HepG2 (cell line): ENCODE data around the gene NGB. TPM values are rescaled to one million over a fixed set of nuclear protein-coding genes. Genes with fewer than 3 reads are reported as not detected.

Experiments
- ATAC-seq: fragments of 200-7000 bp; cut with Tn5 transposase; 3 replicates; pipeline ENCODE4 v1.9.1; 2020; ENCODE audit warnings: mild to moderate bottlenecking, moderate library complexity
- BruUV-seq: library from RNA; stranded (reverse); fragments of 400-500 nt; replicated peaks from 2 replicates; lab custom pipeline; 2021; lab: Mats Ljungman, UMichigan
- CTCF ChIA-PET: fragments of 300-600 bp; formaldehyde crosslinking; extraction: SDS; loops from one replicate; lab custom pipeline; 2021; ENCODE audit warnings: low total read pairs, inconsistent platforms, low intra/inter-chr PET ratio; lab: Yijun Ruan, JAX
- POLR2A ChIA-PET: fragments of 350-600 bp; sonication (Branson Sonifier 250); formaldehyde crosslinking; loops from one replicate; lab custom pipeline; 2020; ENCODE audit warnings: antibody characterized with exemption, inconsistent platforms; lab: Yijun Ruan, JAX
- DNase-seq: peaks from one replicate; pipeline ENCODE4 v3.0.0-alpha.2; 2015; ENCODE audit warnings: low spot score
- FAIRE-seq: peaks from 3 replicates; lab custom pipeline; 2011; peaks lifted over from hg19 to GRCh38; lab: Jason Lieb, UNC
- H2AFZ ChIP-seq: one replicate; pipeline ENCODE4 v1.6.1; 2011; ENCODE audit warnings: low read length, inconsistent platforms
- H3K27ac ChIP-seq: fragments of 300-600 bp; 3 replicates; pipeline ENCODE4 v1.8.0; 2011; ENCODE audit warnings: mixed run types, mild to moderate bottlenecking, mixed read lengths, low read length, inconsistent platforms; ENCODE audit not compliant: insufficient read depth; ENCODE audit errors: extremely low read length
- H3K27me3 ChIP-seq, 2 experiments: fragments of 200-600 bp in 1 of 2; 2 replicates in 1 of 2; 3 replicates in 1 of 2; pipeline versions ENCODE4 v1.6.0 to v1.8.0; 2011; ENCODE audit warnings: low read length in 2 of 2, mild to moderate bottlenecking in 2 of 2, moderate library complexity in 2 of 2, inconsistent platforms in 1 of 2; ENCODE audit not compliant: insufficient read depth in 2 of 2, control insufficient read depth in 1 of 2
- H3K36me3 ChIP-seq, 2 experiments: fragments of 200-600 bp in 1 of 2; replicated peaks in 1 of 2; 2 replicates in 1 of 2; 3 replicates in 1 of 2; pipeline versions ENCODE4 v1.5.1 to v1.8.0; 2011; ENCODE audit warnings: low read length in 2 of 2, inconsistent platforms in 1 of 2; ENCODE audit not compliant: insufficient read depth in 2 of 2, control insufficient read depth in 1 of 2
- H3K4me1 ChIP-seq: 2 replicates; pipeline ENCODE4 v1.5.1; 2012; ENCODE audit warnings: low read length, inconsistent platforms; ENCODE audit not compliant: insufficient read depth
- H3K4me2 ChIP-seq: 2 replicates; pipeline ENCODE4 v1.6.0; 2011; ENCODE audit warnings: low read depth, low read length, inconsistent platforms
- H3K4me3 ChIP-seq, 3 experiments: fragments of 200-600 bp in 1 of 3; sonication (generic), shearing (Covaris generic) in 1 of 3; replicated peaks in 1 of 3; 2 replicates each; pipeline ENCODE4 v1.5.1; 2011 to 2016; ENCODE audit warnings: low read length in 3 of 3, inconsistent platforms in 2 of 3, low read depth in 2 of 3, mild to moderate bottlenecking in 2 of 3, control low read depth in 1 of 3, mixed read lengths in 1 of 3; ENCODE audit not compliant: insufficient read depth in 1 of 3
- H3K79me2 ChIP-seq: one replicate; pipeline ENCODE4 v1.6.1; 2011; ENCODE audit warnings: low read length, inconsistent platforms; ENCODE audit not compliant: insufficient read depth
- H3K9ac ChIP-seq: 2 replicates; pipeline ENCODE4 v1.6.0; 2011; ENCODE audit warnings: mild to moderate bottlenecking, low read depth, low read length, inconsistent platforms; ENCODE audit not compliant: insufficient read depth
- H3K9me3 ChIP-seq: 2 replicates; pipeline ENCODE4 v1.5.1; 2012; ENCODE audit warnings: mild to moderate bottlenecking, low read length
- H4K20me1 ChIP-seq: 2 replicates; pipeline ENCODE4 v1.6.0; 2011; ENCODE audit warnings: inconsistent platforms, mild to moderate bottlenecking, low read length, moderate library complexity; ENCODE audit not compliant: insufficient read depth
- MNT ChIP-seq: fragments of 450-650 bp; IDR thresholded peaks from 2 replicates; pipeline ENCODE4 v1.6.1; 2016
- ZBTB20 ChIP-seq: sonication (generic); formaldehyde crosslinking; IDR thresholded peaks from 2 replicates; pipeline ENCODE4 v1.8.1; 2023; ENCODE audit warnings: missing genetic modification reagents, low read depth, mild to moderate bottlenecking, borderline replicate concordance
- ZNF616 ChIP-seq: sonication (generic); formaldehyde crosslinking; IDR thresholded peaks from 2 replicates; pipeline ENCODE4 v1.5.0; 2020; ENCODE audit warnings: low read depth, mild to moderate bottlenecking, missing genetic modification reagents
- WGBS: methylation state at CpG from one replicate; pipeline ENCODE4 v1.1.6; 2017; ENCODE audit warnings: low lambda C conversion rate; 5-methylcytosine and 5-hydroxymethylcytosine counted together
- in situ Hi-C: cut with HindIII; loops from 2 replicates; pipeline ENCODE4 v1.10.0; 2017; ENCODE audit warnings: low pct_unique_long_range_greater_than_20kb; ENCODE audit not compliant: extremely low pct_ligation_motif_present
- intact Hi-C: fragments of 100-400 bp; cut with micrococcal nuclease; formaldehyde crosslinking; loops from one replicate; pipeline ENCODE4 v1.10.0; 2022; ENCODE audit not compliant: unreplicated experiment
- polyA plus RNA-seq, 8 experiments: library from polyadenylated mRNA; depleted of rRNA in 3 of 8; stranded (reverse) in 7 of 8; unstranded in 1 of 8; fragments of >200 nt; fragmentation: Illumina TruSeq in 4 of 8; extraction: Trizol in 4 of 8; gene quantifications; 2 replicates each; pipeline versions ENCODE4 v1.2.1 to v1.2.3, GENCODE V29; 2011 to 2016; ENCODE audit warnings: low read depth in 4 of 8, missing spikeins in 1 of 8, mixed read lengths in 1 of 8; ENCODE audit not compliant: insufficient read depth in 1 of 8
- total RNA-seq, 5 experiments: library from RNA; depleted of rRNA; stranded (reverse); fragments of >200 nt; fragmentation: Illumina TruSeq; extraction: Trizol; gene quantifications; 2 replicates each; pipeline ENCODE4 v1.2.3, GENCODE V29; 2016; ENCODE audit warnings: low read depth in 1 of 5
- TF ChIP-seq, protein P1 (sequence below): sonication (generic); formaldehyde crosslinking; IDR thresholded peaks from 2 replicates; pipeline ENCODE4 v1.8.0; 2022; ENCODE audit warnings: mild to moderate bottlenecking, missing genetic modification reagents, moderate library complexity

Gene NGB
- total and polyA plus RNA-seq, 2 of the 13 experiments (the other 11 are each of a cell fraction or from before 2014, with no cell fraction given): 0.04 TPM; not detected in 1

DNA sequence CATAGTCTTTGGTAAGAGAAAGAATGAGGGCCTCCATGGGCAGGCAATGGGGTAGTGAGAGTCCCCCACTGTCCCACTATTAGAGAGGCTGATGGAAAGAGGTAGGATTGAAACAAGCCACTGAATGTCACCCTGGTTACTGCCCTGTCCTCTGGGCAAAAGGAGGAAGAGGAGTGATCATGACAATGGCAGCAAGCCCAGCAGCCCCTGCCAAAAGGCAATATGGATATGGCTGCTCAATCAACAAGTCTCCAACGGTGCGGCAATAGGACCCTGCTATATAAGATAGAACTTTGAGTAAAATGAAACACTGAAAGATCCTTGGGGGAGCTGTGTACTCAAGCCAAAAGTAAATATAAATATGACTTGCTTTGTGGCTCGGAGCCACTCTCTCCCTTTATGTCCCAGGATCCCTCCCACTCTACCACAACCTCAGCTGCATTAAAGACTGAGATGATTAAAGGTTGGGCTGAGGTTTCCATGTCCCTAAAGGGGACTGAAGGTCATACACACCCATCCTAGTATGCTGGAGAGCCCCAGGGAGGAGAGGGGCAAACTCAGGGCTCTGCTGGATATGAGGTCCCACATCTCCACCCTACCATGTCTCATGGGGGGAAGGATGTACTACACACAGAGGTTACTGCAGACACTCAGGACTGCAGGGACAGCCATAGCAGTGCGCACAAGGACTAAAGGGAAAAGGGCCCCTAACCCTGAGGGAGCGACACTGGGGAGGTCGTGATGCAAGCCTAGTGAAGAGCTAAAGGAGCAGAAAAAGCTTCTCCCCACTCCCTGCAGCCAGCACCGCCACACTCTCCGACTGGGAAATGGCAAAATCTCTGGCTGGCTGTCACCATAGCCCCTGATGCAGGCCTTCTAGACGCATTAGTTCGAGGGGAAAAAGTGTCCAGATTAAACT is 43.8 kb upstream of the NGB start:
- CTCF ChIA-PET: interaction anchor here (2.5 kb wide), 1 partner anchor 13 kb away, joined by 54 read pairs; no protein-coding TSS in a partner anchor
- no TSS peak for BruUV-seq
- Histone ChIP-seq H3K9ac (no peak overlapping the region), H3K4me1 (peaks cover 72% of the 10 kb centered on the region), H2AFZ (no peak overlapping the region), H4K20me1 (no peaks in the 10 kb centered on the region)
- no peak for DNase-seq
- TF ChIP-seq ZBTB20 (0 out of 2 replicates have a peak, but pooled peaks have one; percentile 24), ZNF616 (no peak)
- TF ChIP-seq, all 625 proteins: peak for 1
- Histone ChIP-seq H3K4me2 (peak overlapping the region; percentile 16; the same call in 1 of the 2 replicates), H3K4me3 (no peak overlapping the region), H3K27ac (no peak overlapping the region), H3K9me3 (no peaks in the 10 kb centered on the region), H3K79me2 (peaks cover 41% of the 10 kb centered on the region), H3K27me3 (no peaks in the 10 kb centered on the region), H3K36me3 (no peaks in the 10 kb centered on the region; a peak in 2 of 5 replicates)
- 74% methylated on average over 10 of the region's 10 CpGs for WGBS
- ATAC-seq: no peak
- in situ Hi-C loops (no loop called here), intact Hi-C loops (loop anchor here (5.0 kb wide), 2 partner anchors 162 to 238 kb away; no protein-coding TSS in a partner anchor)
- POLR2A ChIA-PET: interaction anchor here (0.8 to 5.5 kb wide), 2 partner anchors 8 to 12 kb away, joined by 4 to 70 read pairs; no protein-coding TSS in a partner anchor
- FAIRE-seq: no peak

- in situ Hi-C loops: no loop called here
- FAIRE-seq (no peak), ATAC-seq (no peak), DNase-seq (no peak)
- 75% methylated on average over 2 of the region's 2 CpGs for WGBS
- intact Hi-C loops: loop anchor here (5.0 kb wide), 1 partner anchor 162 kb away; no protein-coding TSS in a partner anchor
- BruUV-seq: no TSS peak
- Histone ChIP-seq H3K9ac (no peak overlapping the region), H4K20me1 (no peaks in the 10 kb centered on the region), H3K27ac (no peak overlapping the region), H3K9me3 (no peaks in the 10 kb centered on the region), H3K27me3 (no peaks in the 10 kb centered on the region), H2AFZ (no peak overlapping the region), H3K4me1 (peaks cover 65% of the 10 kb centered on the region), H3K4me2 (no peak overlapping the region), H3K36me3 (peaks cover 0 to 2% of the 10 kb centered on the region in 2 experiments; a peak in 3 of 5 replicates), H3K79me2 (peaks cover 33% of the 10 kb centered on the region), H3K4me3 (no peak overlapping the region)
- POLR2A ChIA-PET: interaction anchor here (5.5 kb wide), 1 partner anchor 11 kb away, joined by 70 read pairs; no protein-coding TSS in a partner anchor
- CTCF ChIA-PET: interaction anchor here (2.5 kb wide), 1 partner anchor 12 kb away, joined by 54 read pairs; no protein-coding TSS in a partner anchor
- TF ChIP-seq, protein P1, sequence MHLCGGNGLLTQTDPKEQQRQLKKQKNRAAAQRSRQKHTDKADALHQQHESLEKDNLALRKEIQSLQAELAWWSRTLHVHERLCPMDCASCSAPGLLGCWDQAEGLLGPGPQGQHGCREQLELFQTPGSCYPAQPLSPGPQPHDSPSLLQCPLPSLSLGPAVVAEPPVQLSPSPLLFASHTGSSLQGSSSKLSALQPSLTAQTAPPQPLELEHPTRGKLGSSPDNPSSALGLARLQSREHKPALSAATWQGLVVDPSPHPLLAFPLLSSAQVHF: no peak
- peak; percentile 43; the same call in 1 of the 2 replicates for TF ChIP-seq MNT
These were observed 43.0 kb upstream of the NGB start for GRCh38 chr14:77314043-77314442.
